ENCODE results near the gene MCM9. TPM values are rescaled to one million over a fixed set of nuclear protein-coding genes. Genes with fewer than 3 reads are reported as not detected.

The MCM9 gene
- total and polyA plus RNA-seq, 12 donors = 1.5 to 7.8 (median 5.2) TPM

GRCh38 chr6:118774581-118774980 lies 160.4 kb downstream of the MCM9 start:
- H3K4me3 ChIP-seq = no peak overlapping the region
- intact Hi-C loops (cut with DNase I) = loop anchor here in 7 of 10 donors (5.0 to 10.0 kb wide), 6 partner anchors 120 to 492 kb away; partner anchors contain the start of gene CEP85L (in 4 of the 7)
- H3K9me3 ChIP-seq = no peaks in the 10 kb centered on the region
- H3K27me3 ChIP-seq = no peaks in the 10 kb centered on the region
- H3K27ac ChIP-seq = no peak overlapping the region
- TF ChIP-seq CTCF (IDR thresholded peaks at IDR 0.05) = no peak
- no peaks in the 10 kb centered on the region for H3K36me3 ChIP-seq
- DNase-seq (no peak), ATAC-seq (no peak)
- peaks cover 0 to 25% (median 13%) of the 10 kb centered on the region in 9 donors for H3K4me1 ChIP-seq
- WGBS, 2 donors = 90 to 92% methylated on average over 2 of the region's 2 CpGs

- intact Hi-C loops (cut with DNase I) = loop anchor here in 7 of 10 donors (5.0 to 10.0 kb wide), 6 partner anchors 118 to 491 kb away; partner anchors contain the start of gene CEP85L (in 4 of the 7)
- no peaks in the 10 kb centered on the region for H3K9me3 ChIP-seq
- DNase-seq = no peak
- H3K27ac ChIP-seq = no peak overlapping the region
- no peak for TF ChIP-seq CTCF (IDR thresholded peaks at IDR 0.05)
- ATAC-seq = no peak
- H3K4me3 ChIP-seq = no peak overlapping the region
- peaks cover 0 to 40% (median 13%) of the 10 kb centered on the region in 9 donors for H3K4me1 ChIP-seq
- H3K36me3 ChIP-seq = no peaks in the 10 kb centered on the region
- no peaks in the 10 kb centered on the region for H3K27me3 ChIP-seq
- WGBS, 2 donors = 94 to 95% methylated on average over 3 of the region's 3 CpGs
Measured at GRCh38 chr6:118772886-118773285, 162.1 kb downstream of the MCM9 start.

GRCh38 chr6:118771253-118771652 lies 163.7 kb downstream of the MCM9 start:
- H3K27ac ChIP-seq = no peak overlapping the region
- H3K4me3 ChIP-seq = no peak overlapping the region
- no peak for TF ChIP-seq CTCF (IDR thresholded peaks at IDR 0.05)
- no peak for ATAC-seq
- H3K4me1 ChIP-seq = peaks cover 0 to 28% (median 1%) of the 10 kb centered on the region in 9 donors
- intact Hi-C loops (cut with DNase I) = loop anchor here in 7 of 10 donors (5.0 to 10.0 kb wide), 6 partner anchors 116 to 489 kb away; partner anchors contain the start of gene CEP85L (in 4 of the 7)
- no peak for DNase-seq
- H3K27me3 ChIP-seq = no peaks in the 10 kb centered on the region
- H3K36me3 ChIP-seq = no peaks in the 10 kb centered on the region
- WGBS, 2 donors = 68 to 73% methylated on average over 1 of the region's 1 CpG
- H3K9me3 ChIP-seq = no peaks in the 10 kb centered on the region

GRCh38 chr6:118770835-118771234 lies 164.1 kb downstream of the MCM9 start:
- ATAC-seq = no peak

More at GRCh38 chr6:118770835-118771234, 164.1 kb downstream of the MCM9 start:
- Histone ChIP-seq H3K36me3 (no peaks in the 10 kb centered on the region), H3K4me1 (peaks cover 0 to 28% (median 0%) of the 10 kb centered on the region in 9 donors), H3K27me3 (no peaks in the 10 kb centered on the region), H3K27ac (no peak overlapping the region), H3K4me3 (no peak overlapping the region), H3K9me3 (no peaks in the 10 kb centered on the region)
- intact Hi-C loops (cut with DNase I) = loop anchor here in 7 of 10 donors (5.0 to 10.0 kb wide), 6 partner anchors 116 to 489 kb away; partner anchors contain the start of gene CEP85L (in 4 of the 7)
- no peak for TF ChIP-seq CTCF (IDR thresholded peaks at IDR 0.05)
- DNase-seq = no peak
- WGBS, 2 donors = 69 to 89% methylated on average over 2 of the region's 2 CpGs

Measured in heart right ventricle (tissue), 16 donors.